HEK293 (cell line): ENCODE results near the gene ITGB1BP1.

Experiments used
- FEZF1 ChIP-seq: fragments of 450-650 bp; formaldehyde crosslinking; IDR thresholded peaks from 2 replicates; pipeline ENCODE4 v1.5.1; 2016; ENCODE audit warnings: missing biosample characterization, missing genetic modification characterization
- KLF9 ChIP-seq: fragments of 450-650 bp; formaldehyde crosslinking; IDR thresholded peaks from 2 replicates; pipeline ENCODE4 v1.5.1; 2016; ENCODE audit warnings: missing biosample characterization, missing genetic modification characterization, low read depth
- MYNN ChIP-seq: fragments of 450-650 bp; formaldehyde crosslinking; IDR thresholded peaks from 2 replicates; pipeline ENCODE4 v1.5.1; 2016; ENCODE audit warnings: missing biosample characterization, missing genetic modification characterization, borderline replicate concordance
- TCF7L2 ChIP-seq: IDR thresholded peaks from 2 replicates; pipeline ENCODE4 v1.6.1; 2011; ENCODE audit warnings: low read depth, mild to moderate bottlenecking, inconsistent platforms, low read length, moderate library complexity, borderline replicate concordance
- YY1 ChIP-seq: fragments of 450-650 bp; formaldehyde crosslinking; IDR thresholded peaks from 2 replicates; pipeline ENCODE4 v1.5.1; 2018; ENCODE audit warnings: missing biosample characterization, missing genetic modification characterization
- ZNF121 ChIP-seq: fragments of 450-650 bp; formaldehyde crosslinking; IDR thresholded peaks from 2 replicates; pipeline ENCODE4 v1.5.1; 2016; ENCODE audit warnings: missing biosample characterization, missing genetic modification characterization
- ZNF133 ChIP-seq: fragments of 450-650 bp; formaldehyde crosslinking; IDR thresholded peaks from 2 replicates; pipeline ENCODE4 v1.5.1; 2016; ENCODE audit warnings: missing biosample characterization, missing genetic modification characterization
- ZNF596 ChIP-seq: fragments of 450-650 bp; IDR thresholded peaks from 2 replicates; pipeline ENCODE4 v1.5.0; 2018; ENCODE audit warnings: missing biosample characterization, mild to moderate bottlenecking, missing genetic modification characterization, moderate library complexity
- TF ChIP-seq, protein P1 (sequence below): fragments of 450-650 bp; formaldehyde crosslinking; IDR thresholded peaks from 2 replicates; pipeline ENCODE4 v1.5.1; 2016; ENCODE audit warnings: missing biosample characterization, missing genetic modification characterization
- TF ChIP-seq, protein P2 (sequence below): fragments of 450-650 bp; formaldehyde crosslinking; IDR thresholded peaks from 2 replicates; pipeline ENCODE4 v1.5.1; 2017; ENCODE audit warnings: missing biosample characterization, missing genetic modification characterization
- TF ChIP-seq, protein P3 (sequence below): fragments of 450-650 bp; formaldehyde crosslinking; IDR thresholded peaks from 2 replicates; pipeline ENCODE4 v1.5.1; 2016; ENCODE audit warnings: missing biosample characterization, missing genetic modification characterization, borderline replicate concordance
- TF ChIP-seq, protein P4 (sequence below): fragments of 450-650 bp; formaldehyde crosslinking; IDR thresholded peaks from 2 replicates; pipeline ENCODE4 v1.5.1; 2016; ENCODE audit warnings: missing biosample characterization, missing genetic modification characterization, low read depth
- TF ChIP-seq, protein P5 (sequence below): fragments of 450-650 bp; formaldehyde crosslinking; IDR thresholded peaks from 2 replicates; pipeline ENCODE4 v1.5.1; 2017; ENCODE audit warnings: missing biosample characterization, missing genetic modification characterization

DNA sequence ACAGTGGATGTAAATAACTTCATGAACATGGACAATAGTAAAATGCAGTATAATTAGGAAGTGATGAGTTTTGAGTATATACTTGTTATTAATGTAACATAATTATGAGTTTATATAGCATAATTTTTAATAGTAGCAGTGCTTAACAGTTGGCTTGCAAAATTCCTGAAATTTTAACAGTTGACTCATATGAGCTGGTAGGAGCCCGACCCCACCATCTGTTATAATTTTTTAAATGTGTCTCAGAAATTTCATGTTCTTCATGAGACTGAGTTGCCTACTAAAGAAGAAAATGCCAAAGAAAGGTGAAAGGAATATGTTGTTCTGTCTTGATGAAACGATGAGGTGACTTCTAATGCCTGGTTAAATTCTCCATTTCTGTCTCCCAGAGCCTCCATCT is 62.6 kb downstream of the ITGB1BP1 start:
- TF ChIP-seq, protein P1, sequence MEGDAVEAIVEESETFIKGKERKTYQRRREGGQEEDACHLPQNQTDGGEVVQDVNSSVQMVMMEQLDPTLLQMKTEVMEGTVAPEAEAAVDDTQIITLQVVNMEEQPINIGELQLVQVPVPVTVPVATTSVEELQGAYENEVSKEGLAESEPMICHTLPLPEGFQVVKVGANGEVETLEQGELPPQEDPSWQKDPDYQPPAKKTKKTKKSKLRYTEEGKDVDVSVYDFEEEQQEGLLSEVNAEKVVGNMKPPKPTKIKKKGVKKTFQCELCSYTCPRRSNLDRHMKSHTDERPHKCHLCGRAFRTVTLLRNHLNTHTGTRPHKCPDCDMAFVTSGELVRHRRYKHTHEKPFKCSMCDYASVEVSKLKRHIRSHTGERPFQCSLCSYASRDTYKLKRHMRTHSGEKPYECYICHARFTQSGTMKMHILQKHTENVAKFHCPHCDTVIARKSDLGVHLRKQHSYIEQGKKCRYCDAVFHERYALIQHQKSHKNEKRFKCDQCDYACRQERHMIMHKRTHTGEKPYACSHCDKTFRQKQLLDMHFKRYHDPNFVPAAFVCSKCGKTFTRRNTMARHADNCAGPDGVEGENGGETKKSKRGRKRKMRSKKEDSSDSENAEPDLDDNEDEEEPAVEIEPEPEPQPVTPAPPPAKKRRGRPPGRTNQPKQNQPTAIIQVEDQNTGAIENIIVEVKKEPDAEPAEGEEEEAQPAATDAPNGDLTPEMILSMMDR (tag by site-specific recombination), result no peak
- TF ChIP-seq, protein P2, sequence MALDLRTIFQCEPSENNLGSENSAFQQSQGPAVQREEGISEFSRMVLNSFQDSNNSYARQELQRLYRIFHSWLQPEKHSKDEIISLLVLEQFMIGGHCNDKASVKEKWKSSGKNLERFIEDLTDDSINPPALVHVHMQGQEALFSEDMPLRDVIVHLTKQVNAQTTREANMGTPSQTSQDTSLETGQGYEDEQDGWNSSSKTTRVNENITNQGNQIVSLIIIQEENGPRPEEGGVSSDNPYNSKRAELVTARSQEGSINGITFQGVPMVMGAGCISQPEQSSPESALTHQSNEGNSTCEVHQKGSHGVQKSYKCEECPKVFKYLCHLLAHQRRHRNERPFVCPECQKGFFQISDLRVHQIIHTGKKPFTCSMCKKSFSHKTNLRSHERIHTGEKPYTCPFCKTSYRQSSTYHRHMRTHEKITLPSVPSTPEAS (tag by site-specific recombination), result no peak
- TF ChIP-seq YY1 (tag by site-specific recombination) (no peak), TCF7L2 (no peak), ZNF596 (tag by site-specific recombination) (no peak), MYNN (tag by site-specific recombination) (no peak), FEZF1 (tag by site-specific recombination) (no peak), KLF9 (tag by site-specific recombination) (no peak), ZNF133 (no peak), ZNF121 (no peak)
- TF ChIP-seq, protein P3, sequence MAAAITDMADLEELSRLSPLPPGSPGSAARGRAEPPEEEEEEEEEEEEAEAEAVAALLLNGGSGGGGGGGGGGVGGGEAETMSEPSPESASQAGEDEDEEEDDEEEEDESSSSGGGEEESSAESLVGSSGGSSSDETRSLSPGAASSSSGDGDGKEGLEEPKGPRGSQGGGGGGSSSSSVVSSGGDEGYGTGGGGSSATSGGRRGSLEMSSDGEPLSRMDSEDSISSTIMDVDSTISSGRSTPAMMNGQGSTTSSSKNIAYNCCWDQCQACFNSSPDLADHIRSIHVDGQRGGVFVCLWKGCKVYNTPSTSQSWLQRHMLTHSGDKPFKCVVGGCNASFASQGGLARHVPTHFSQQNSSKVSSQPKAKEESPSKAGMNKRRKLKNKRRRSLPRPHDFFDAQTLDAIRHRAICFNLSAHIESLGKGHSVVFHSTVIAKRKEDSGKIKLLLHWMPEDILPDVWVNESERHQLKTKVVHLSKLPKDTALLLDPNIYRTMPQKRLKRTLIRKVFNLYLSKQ (tag by site-specific recombination), result no peak
- TF ChIP-seq, protein P4, sequence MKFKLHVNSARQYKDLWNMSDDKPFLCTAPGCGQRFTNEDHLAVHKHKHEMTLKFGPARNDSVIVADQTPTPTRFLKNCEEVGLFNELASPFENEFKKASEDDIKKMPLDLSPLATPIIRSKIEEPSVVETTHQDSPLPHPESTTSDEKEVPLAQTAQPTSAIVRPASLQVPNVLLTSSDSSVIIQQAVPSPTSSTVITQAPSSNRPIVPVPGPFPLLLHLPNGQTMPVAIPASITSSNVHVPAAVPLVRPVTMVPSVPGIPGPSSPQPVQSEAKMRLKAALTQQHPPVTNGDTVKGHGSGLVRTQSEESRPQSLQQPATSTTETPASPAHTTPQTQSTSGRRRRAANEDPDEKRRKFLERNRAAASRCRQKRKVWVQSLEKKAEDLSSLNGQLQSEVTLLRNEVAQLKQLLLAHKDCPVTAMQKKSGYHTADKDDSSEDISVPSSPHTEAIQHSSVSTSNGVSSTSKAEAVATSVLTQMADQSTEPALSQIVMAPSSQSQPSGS, result no peak
- TF ChIP-seq, protein P5, sequence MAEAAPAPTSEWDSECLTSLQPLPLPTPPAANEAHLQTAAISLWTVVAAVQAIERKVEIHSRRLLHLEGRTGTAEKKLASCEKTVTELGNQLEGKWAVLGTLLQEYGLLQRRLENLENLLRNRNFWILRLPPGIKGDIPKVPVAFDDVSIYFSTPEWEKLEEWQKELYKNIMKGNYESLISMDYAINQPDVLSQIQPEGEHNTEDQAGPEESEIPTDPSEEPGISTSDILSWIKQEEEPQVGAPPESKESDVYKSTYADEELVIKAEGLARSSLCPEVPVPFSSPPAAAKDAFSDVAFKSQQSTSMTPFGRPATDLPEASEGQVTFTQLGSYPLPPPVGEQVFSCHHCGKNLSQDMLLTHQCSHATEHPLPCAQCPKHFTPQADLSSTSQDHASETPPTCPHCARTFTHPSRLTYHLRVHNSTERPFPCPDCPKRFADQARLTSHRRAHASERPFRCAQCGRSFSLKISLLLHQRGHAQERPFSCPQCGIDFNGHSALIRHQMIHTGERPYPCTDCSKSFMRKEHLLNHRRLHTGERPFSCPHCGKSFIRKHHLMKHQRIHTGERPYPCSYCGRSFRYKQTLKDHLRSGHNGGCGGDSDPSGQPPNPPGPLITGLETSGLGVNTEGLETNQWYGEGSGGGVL (tag by site-specific recombination), result no peak
